GM12878 (cell line): ENCODE results near the gene KAZN. TPM values are rescaled to one million over a fixed set of nuclear protein-coding genes. Genes with fewer than 3 reads are reported as not detected.
A peak's percentile ranks its signal among the peaks of the same experiment; 100 is the strongest.

Experiments
- ATAC-seq: fragments of 200-7000 bp; cut with Tn5 transposase; 3 replicates; pipeline ENCODE4 v1.9.1; 2020; ENCODE audit warnings: mild to moderate bottlenecking, moderate library complexity
- BruUV-seq: library from RNA; stranded (reverse); fragments of 400-500 nt; replicated peaks from 2 replicates; lab custom pipeline; 2021; lab: Mats Ljungman, UMichigan
- CTCF ChIA-PET: fragments of 300-600 bp; sonication (Branson Sonifier 250); formaldehyde crosslinking; extraction: SDS; loops from one replicate; lab custom pipeline; 2021; ENCODE audit warnings: inconsistent platforms; lab: Yijun Ruan, JAX
- POLR2A ChIA-PET: fragments of 350-600 bp; formaldehyde crosslinking; extraction: SDS; loops from one replicate; lab custom pipeline; 2021; ENCODE audit warnings: inconsistent platforms; lab: Charles Lee
- RAD21 ChIA-PET: fragments of 300-600 bp; sonication (Branson Sonifier 250); formaldehyde crosslinking; loops from one replicate; lab custom pipeline; 2023; ENCODE audit warnings: antibody characterized with exemption; ENCODE audit not compliant: unreplicated experiment; lab: Charles Lee
- SMC1A ChIA-PET: fragments of 300-600 bp; sonication (Branson Sonifier 250); formaldehyde crosslinking; loops from one replicate; lab custom pipeline; 2023; ENCODE audit not compliant: unreplicated experiment, uncharacterized antibody; lab: Charles Lee
- DNase-seq: peaks from one replicate; pipeline ENCODE4 v3.0.0-alpha.2; 2011; ENCODE audit warnings: low read depth, low spot score
- FAIRE-seq: peaks from 3 replicates; lab custom pipeline; 2011; peaks lifted over from hg19 to GRCh38; lab: Jason Lieb, UNC
- H2AFZ ChIP-seq: 2 replicates; pipeline ENCODE4 v1.6.0; 2011; ENCODE audit warnings: low read depth, low read length, control low read depth; ENCODE audit not compliant: control insufficient read depth
- H3K27ac ChIP-seq: 2 replicates; pipeline ENCODE4 v1.5.1; 2011; ENCODE audit warnings: control low read depth; ENCODE audit not compliant: control insufficient read depth, insufficient read depth
- H3K27me3 ChIP-seq, 2 experiments: replicated peaks in 1 of 2; 2 replicates each; pipeline versions ENCODE4 v1.6.0 to v1.6.1; 2011; ENCODE audit warnings: low read length in 1 of 2; ENCODE audit not compliant: control insufficient read depth in 2 of 2, insufficient read depth in 2 of 2
- H3K36me3 ChIP-seq, 2 experiments: 2 replicates each; pipeline ENCODE4 v1.5.1; 2011; ENCODE audit warnings: low read length in 1 of 2; ENCODE audit not compliant: control insufficient read depth in 2 of 2, insufficient read depth in 2 of 2
- H3K4me1 ChIP-seq: 2 replicates; pipeline ENCODE4 v1.6.1; 2011; ENCODE audit warnings: mild to moderate bottlenecking, low read length, moderate library complexity, mixed read lengths; ENCODE audit not compliant: control insufficient read depth, insufficient read depth
- H3K4me2 ChIP-seq: 2 replicates; pipeline ENCODE4 v1.6.0; 2011; ENCODE audit warnings: control low read depth; ENCODE audit not compliant: control insufficient read depth, insufficient read depth
- H3K4me3 ChIP-seq: fragments of 200-600 bp; sonication (generic); 2 replicates; pipeline ENCODE4 v1.5.1; 2016
- H3K79me2 ChIP-seq: 2 replicates; pipeline ENCODE4 v1.6.0; 2011; ENCODE audit warnings: low read length; ENCODE audit not compliant: control insufficient read depth, insufficient read depth
- H3K9ac ChIP-seq: 2 replicates; pipeline ENCODE4 v1.8.0; 2011; ENCODE audit warnings: low read length, control low read depth, mixed read lengths; ENCODE audit not compliant: control insufficient read depth, insufficient read depth
- H3K9me3 ChIP-seq: replicated peaks from 3 replicates; pipeline ENCODE4 v1.5.1; 2011; ENCODE audit warnings: mild to moderate bottlenecking, low read length; ENCODE audit not compliant: control insufficient read depth, insufficient read depth
- H4K20me1 ChIP-seq: 2 replicates; pipeline ENCODE4 v1.6.0; 2011; ENCODE audit not compliant: control insufficient read depth, insufficient read depth
- CBX3 ChIP-seq: fragments of 200-600 bp; sonication (generic); IDR thresholded peaks from 2 replicates; pipeline ENCODE4 v1.6.1; 2016; ENCODE audit warnings: low read depth, borderline replicate concordance
- GABPA ChIP-seq: IDR thresholded peaks from 2 replicates; pipeline ENCODE4 v1.6.1; 2014; ENCODE audit warnings: antibody characterized with exemption, low read depth, mild to moderate bottlenecking, inconsistent platforms
- KDM1A ChIP-seq: fragments of 200-600 bp; sonication (generic); IDR thresholded peaks from 2 replicates; pipeline ENCODE4 v1.6.1; 2016; ENCODE audit warnings: borderline replicate concordance
- KLF5 ChIP-seq: fragments of 450-650 bp; IDR thresholded peaks from 2 replicates; pipeline ENCODE4 v1.6.1; 2014; ENCODE audit warnings: mild to moderate bottlenecking; ENCODE audit not compliant: partially characterized antibody
- MTA2 ChIP-seq: fragments of 450-650 bp; IDR thresholded peaks from 2 replicates; pipeline ENCODE4 v1.6.1; 2016; ENCODE audit warnings: low read depth, mild to moderate bottlenecking, moderate library complexity
- PKNOX1 ChIP-seq: fragments of 450-650 bp; IDR thresholded peaks from 2 replicates; pipeline ENCODE4 v1.6.1; 2016; ENCODE audit warnings: mild to moderate bottlenecking
- RAD51 ChIP-seq: fragments of 450-650 bp; IDR thresholded peaks from 2 replicates; pipeline ENCODE4 v1.6.1; 2016; ENCODE audit warnings: moderate library complexity, mild to moderate bottlenecking, inconsistent platforms
- RB1 ChIP-seq: fragments of 450-650 bp; formaldehyde crosslinking; IDR thresholded peaks from 2 replicates; pipeline ENCODE4 v1.6.1; 2017; ENCODE audit warnings: mild to moderate bottlenecking, borderline replicate concordance
- RUNX3 ChIP-seq: IDR thresholded peaks from 2 replicates; pipeline ENCODE4 v1.6.1; 2012; ENCODE audit warnings: low read length, inconsistent platforms
- SREBF2 ChIP-seq: IDR thresholded peaks from 2 replicates; pipeline ENCODE4 v1.6.1; 2012; ENCODE audit warnings: mild to moderate bottlenecking, low read length
- SRF ChIP-seq, 2 experiments: IDR thresholded peaks; 2 replicates each; pipeline ENCODE4 v1.6.1; 2011; ENCODE audit warnings: low read depth in 2 of 2, low read length in 2 of 2, mild to moderate bottlenecking in 1 of 2, moderate library complexity in 1 of 2
- ZBED1 ChIP-seq: IDR thresholded peaks from 2 replicates; pipeline ENCODE4 v1.6.1; 2016; ENCODE audit warnings: borderline replicate concordance
- ZNF24 ChIP-seq: fragments of 450-650 bp; IDR thresholded peaks from 2 replicates; pipeline ENCODE4 v1.6.1; 2017; ENCODE audit warnings: antibody characterized with exemption, mild to moderate bottlenecking
- WGBS: methylation state at CpG from one replicate; pipeline ENCODE4 v1.1.6; 2016; ENCODE audit warnings: low lambda C conversion rate; ENCODE audit not compliant: insufficient replicate concordance, insufficient coverage; ENCODE audit errors: missing lambda C conversion rate; 5-methylcytosine and 5-hydroxymethylcytosine counted together
- in situ Hi-C: fragments of 300-500 bp; cut with MboI; formaldehyde crosslinking; loops from 9 replicates; pipeline ENCODE4 v1.14.3; 2018; ENCODE audit warnings: mixed read lengths
- intact Hi-C: fragments of 100-400 bp; cut with micrococcal nuclease; formaldehyde crosslinking; loops from one replicate; pipeline ENCODE4 v1.14.2; 2022; ENCODE audit not compliant: unreplicated experiment
- polyA plus RNA-seq, 11 experiments: library from polyadenylated mRNA; depleted of rRNA in 4 of 11; unstranded in 6 of 11; stranded (reverse) in 5 of 11; fragments of >200 nt; fragmentation: Nextera tagmentation in 4 of 11; fragmentation: Illumina TruSeq in 1 of 11; extraction: Ambion mirVana in 4 of 11; extraction: Trizol in 1 of 11; gene quantifications; 1 replicate in 1 of 11; 2 replicates in 10 of 11; pipeline versions ENCODE4 v1.2.1 to v1.2.3, GENCODE V29; 2011 to 2016; ENCODE audit warnings: inconsistent platforms in 2 of 11, missing spikeins in 2 of 11, low read depth in 1 of 11
- total RNA-seq, 4 experiments: library from RNA; depleted of rRNA in 3 of 4; stranded (reverse); fragments of >200 nt in 3 of 4; fragmentation: Illumina TruSeq in 1 of 4; extraction: Trizol in 1 of 4; gene quantifications; 2 replicates each; pipeline versions ENCODE4 v1.2.1 to v1.2.3, GENCODE V29; 2013 to 2021
- TF ChIP-seq, protein P1 (sequence below): IDR thresholded peaks from 2 replicates; pipeline ENCODE4 v1.6.1; 2012; ENCODE audit warnings: low read depth, low read length, improper control_type of control experiment
- TF ChIP-seq, protein P2 (sequence below): fragments of 450-650 bp; formaldehyde crosslinking; IDR thresholded peaks from 2 replicates; pipeline ENCODE4 v1.4.0; 2020; ENCODE audit warnings: mild to moderate bottlenecking, moderate library complexity

Gene KAZN
- total and polyA plus RNA-seq, 10 of the 15 experiments (the other 5 are each of a cell fraction or from before 2014, with no cell fraction given) = 0.72 to 4.0 (median 1.2) TPM

GRCh38 chr1:14739082-14739832 lies 140.8 kb downstream of the KAZN start:
- no peak overlapping the region for H3K4me3 ChIP-seq
- no peak overlapping the region for H2AFZ ChIP-seq
- FAIRE-seq = no peak
- H3K36me3 ChIP-seq = no peaks in the 10 kb centered on the region
- BruUV-seq = no TSS peak
- H3K27me3 ChIP-seq = no peaks in the 10 kb centered on the region
- peak; percentile 56 for ATAC-seq
- no peaks in the 10 kb centered on the region; the same call in 2 of the 3 replicates for H3K9me3 ChIP-seq
- no peak for DNase-seq
- POLR2A ChIA-PET = interaction anchor here (1.8 kb wide), 1 partner anchor 13 kb away, joined by 5 read pairs; no protein-coding TSS in a partner anchor
- in situ Hi-C loops (no loop called here), intact Hi-C loops (no loop called here)
- H3K9ac ChIP-seq = no peak overlapping the region
- RAD21 ChIA-PET = interaction anchor here (0.9 to 2.0 kb wide), 2 partner anchors 139 to 218 kb away, joined by 3 to 5 read pairs; no protein-coding TSS in a partner anchor
- H3K4me2 ChIP-seq = no peak overlapping the region
- 13% methylated on average over 16 of the region's 16 CpGs for WGBS
- H3K4me1 ChIP-seq = peaks cover 13% of the 10 kb centered on the region
- no peaks in the 10 kb centered on the region for H3K79me2 ChIP-seq
- CTCF ChIA-PET = interaction anchor here (1.4 to 1.6 kb wide), 2 partner anchors 9 to 12 kb away, joined by 3 to 4 read pairs; no protein-coding TSS in a partner anchor
- H3K27ac ChIP-seq = no peak overlapping the region
- SMC1A ChIA-PET = interaction anchor here (1.1 to 1.8 kb wide), 3 partner anchors 9 to 67 kb away, joined by 3 to 7 read pairs (median 3); no protein-coding TSS in a partner anchor
- no peaks in the 10 kb centered on the region for H4K20me1 ChIP-seq
- TF ChIP-seq, protein P1, sequence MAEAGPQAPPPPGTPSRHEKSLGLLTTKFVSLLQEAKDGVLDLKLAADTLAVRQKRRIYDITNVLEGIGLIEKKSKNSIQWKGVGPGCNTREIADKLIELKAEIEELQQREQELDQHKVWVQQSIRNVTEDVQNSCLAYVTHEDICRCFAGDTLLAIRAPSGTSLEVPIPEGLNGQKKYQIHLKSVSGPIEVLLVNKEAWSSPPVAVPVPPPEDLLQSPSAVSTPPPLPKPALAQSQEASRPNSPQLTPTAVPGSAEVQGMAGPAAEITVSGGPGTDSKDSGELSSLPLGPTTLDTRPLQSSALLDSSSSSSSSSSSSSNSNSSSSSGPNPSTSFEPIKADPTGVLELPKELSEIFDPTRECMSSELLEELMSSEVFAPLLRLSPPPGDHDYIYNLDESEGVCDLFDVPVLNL = no peak
- TF ChIP-seq PKNOX1 (peak; percentile 35; the same call in 1 of the 2 replicates), GABPA (no peak), ZBED1 (no peak), SRF (IDR thresholded peaks at IDR 0.05; ENCODE audit: low read depth in 2 of 2, low read length in 2 of 2) (no peak), ZNF24 (0 out of 2 replicates have a peak, but pooled peaks have one; percentile 53), SREBF2 (no peak), CBX3 (no peak), KDM1A (no peak), MTA2 (peak; percentile 57), RB1 (no peak), KLF5 (no peak), RUNX3 (peak; percentile 27; the same call in 1 of the 2 replicates), RAD51 (no peak)
- TF ChIP-seq, protein P2, sequence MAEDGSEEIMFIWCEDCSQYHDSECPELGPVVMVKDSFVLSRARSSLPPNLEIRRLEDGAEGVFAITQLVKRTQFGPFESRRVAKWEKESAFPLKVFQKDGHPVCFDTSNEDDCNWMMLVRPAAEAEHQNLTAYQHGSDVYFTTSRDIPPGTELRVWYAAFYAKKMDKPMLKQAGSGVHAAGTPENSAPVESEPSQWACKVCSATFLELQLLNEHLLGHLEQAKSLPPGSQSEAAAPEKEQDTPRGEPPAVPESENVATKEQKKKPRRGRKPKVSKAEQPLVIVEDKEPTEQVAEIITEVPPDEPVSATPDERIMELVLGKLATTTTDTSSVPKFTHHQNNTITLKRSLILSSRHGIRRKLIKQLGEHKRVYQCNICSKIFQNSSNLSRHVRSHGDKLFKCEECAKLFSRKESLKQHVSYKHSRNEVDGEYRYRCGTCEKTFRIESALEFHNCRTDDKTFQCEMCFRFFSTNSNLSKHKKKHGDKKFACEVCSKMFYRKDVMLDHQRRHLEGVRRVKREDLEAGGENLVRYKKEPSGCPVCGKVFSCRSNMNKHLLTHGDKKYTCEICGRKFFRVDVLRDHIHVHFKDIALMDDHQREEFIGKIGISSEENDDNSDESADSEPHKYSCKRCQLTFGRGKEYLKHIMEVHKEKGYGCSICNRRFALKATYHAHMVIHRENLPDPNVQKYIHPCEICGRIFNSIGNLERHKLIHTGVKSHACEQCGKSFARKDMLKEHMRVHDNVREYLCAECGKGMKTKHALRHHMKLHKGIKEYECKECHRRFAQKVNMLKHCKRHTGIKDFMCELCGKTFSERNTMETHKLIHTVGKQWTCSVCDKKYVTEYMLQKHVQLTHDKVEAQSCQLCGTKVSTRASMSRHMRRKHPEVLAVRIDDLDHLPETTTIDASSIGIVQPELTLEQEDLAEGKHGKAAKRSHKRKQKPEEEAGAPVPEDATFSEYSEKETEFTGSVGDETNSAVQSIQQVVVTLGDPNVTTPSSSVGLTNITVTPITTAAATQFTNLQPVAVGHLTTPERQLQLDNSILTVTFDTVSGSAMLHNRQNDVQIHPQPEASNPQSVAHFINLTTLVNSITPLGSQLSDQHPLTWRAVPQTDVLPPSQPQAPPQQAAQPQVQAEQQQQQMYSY (CRISPR knock-in tag) = no peak
